Fibroblast of skin of scalp (primary cell): Measurements from ENCODE around the gene PGM2.
A peak's percentile ranks its signal among the peaks of the same experiment; 100 is the strongest.

Experiments used
- DNase-seq: peaks from one replicate; pipeline ENCODE4 v3.0.0-alpha.2; 2013

PGM2 gene

GRCh38 chr4:37903901-37904300, 77.4 kb downstream of the PGM2 start:
- no peak for DNase-seq

- no peak for DNase-seq
Observed at GRCh38 chr4:37904824-37905223, 78.3 kb downstream of the PGM2 start.

GRCh38 chr4:37905533-37906169, 79.2 kb downstream of the PGM2 start:
- no peak for DNase-seq

GRCh38 chr4:37908488-37909331, 82.2 kb downstream of the PGM2 start:
- peak; percentile 47 for DNase-seq

GRCh38 chr4:37909332-37910090, 83.0 kb downstream of the PGM2 start:
- DNase-seq: no peak

- no peak for DNase-seq
Observed at GRCh38 chr4:37910091-37910486, 83.6 kb downstream of the PGM2 start.
